Endothelial cell of umbilical vein (primary cell): Measurements from ENCODE around the gene INTS2. TPM values are rescaled to one million over a fixed set of nuclear protein-coding genes. Genes with fewer than 3 reads are reported as not detected.

ENCODE experiments used
- BruUV-seq: library from RNA; stranded (reverse); fragments of 400-500 nt; replicated peaks from 2 replicates; lab custom pipeline; 2021; lab: Mats Ljungman, UMichigan
- CTCF ChIA-PET: fragments of 300-600, 350-600 bp; sonication (Branson Sonifier 250); formaldehyde crosslinking; loops from one replicate; lab custom pipeline; 2021; ENCODE audit warnings: antibody characterized with exemption, inconsistent platforms; lab: Charles Lee
- POLR2A ChIA-PET: fragments of 300-600, 350-600 bp; sonication (Branson Sonifier 250); formaldehyde crosslinking; loops from one replicate; lab custom pipeline; 2021; ENCODE audit warnings: antibody characterized with exemption, inconsistent platforms; lab: Charles Lee
- DNase-seq: peaks from one replicate; pipeline ENCODE4 v3.0.0-alpha.2; 2011; ENCODE audit warnings: low read depth, low spot score
- FAIRE-seq: peaks from 2 replicates; lab custom pipeline; 2011; peaks lifted over from hg19 to GRCh38; lab: Jason Lieb, UNC
- H2AFZ ChIP-seq: 2 replicates; pipeline ENCODE4 v1.6.0; 2012; ENCODE audit warnings: low read depth, low read length, control low read depth, inconsistent platforms
- H3K27ac ChIP-seq: 2 replicates; pipeline ENCODE4 v1.5.1; 2011; ENCODE audit warnings: low read depth, mild to moderate bottlenecking, control low read depth, low read length, moderate library complexity; ENCODE audit not compliant: insufficient read depth
- H3K27me3 ChIP-seq, 2 experiments: 2 replicates each; pipeline versions ENCODE4 v1.6.0 to v1.6.1; 2011; ENCODE audit warnings: low read length in 2 of 2, mixed read lengths in 1 of 2; ENCODE audit not compliant: control insufficient read depth in 2 of 2, insufficient read depth in 2 of 2
- H3K36me3 ChIP-seq, 2 experiments: 2 replicates in 1 of 2; 3 replicates in 1 of 2; pipeline ENCODE4 v1.5.1; 2011; ENCODE audit warnings: low read length in 2 of 2, mild to moderate bottlenecking in 1 of 2, moderate library complexity in 1 of 2; ENCODE audit not compliant: control insufficient read depth in 2 of 2, insufficient read depth in 2 of 2; ENCODE audit errors: extremely low read depth in 1 of 2
- H3K4me1 ChIP-seq: 3 replicates; pipeline ENCODE4 v1.5.1; 2011; ENCODE audit warnings: mild to moderate bottlenecking, low read length; ENCODE audit not compliant: control insufficient read depth, insufficient read depth; ENCODE audit errors: extremely low read depth
- H3K4me2 ChIP-seq: 2 replicates; pipeline ENCODE4 v1.6.1; 2011; ENCODE audit warnings: low read length, control low read depth, mixed read lengths; ENCODE audit not compliant: insufficient read depth
- H3K4me3 ChIP-seq, 3 experiments: fragments of 200-600 bp in 1 of 3; sonication (generic), shearing (Covaris generic) in 1 of 3; replicated peaks in 1 of 3; 2 replicates each; pipeline ENCODE4 v1.5.1; 2011 to 2016; ENCODE audit warnings: control low read depth in 3 of 3, low read length in 3 of 3, mild to moderate bottlenecking in 2 of 3, inconsistent platforms in 1 of 3, low read depth in 1 of 3, moderate library complexity in 1 of 3; ENCODE audit not compliant: insufficient read depth in 1 of 3
- H3K79me2 ChIP-seq: 2 replicates; pipeline ENCODE4 v1.6.0; 2012; ENCODE audit warnings: low read length, inconsistent platforms; ENCODE audit not compliant: control insufficient read depth, insufficient read depth
- H3K9ac ChIP-seq: replicated peaks from 2 replicates; pipeline ENCODE3; 2011; ENCODE audit warnings: low read length, control low read depth; ENCODE audit not compliant: insufficient read depth; ENCODE audit errors: extremely low read depth
- H3K9me1 ChIP-seq: replicated peaks from 3 replicates; pipeline ENCODE4 v1.6.0; 2011; ENCODE audit warnings: mild to moderate bottlenecking, low read length; ENCODE audit not compliant: control insufficient read depth, insufficient read depth; ENCODE audit errors: extremely low read depth
- H3K9me3 ChIP-seq: replicated peaks from 2 replicates; pipeline ENCODE4 v1.5.1; 2012; ENCODE audit warnings: low read length, inconsistent platforms; ENCODE audit not compliant: control insufficient read depth, insufficient read depth
- H4K20me1 ChIP-seq: replicated peaks from 2 replicates; pipeline ENCODE3; 2011; ENCODE audit warnings: mild to moderate bottlenecking, low read length; ENCODE audit not compliant: control insufficient read depth, insufficient read depth; ENCODE audit errors: extremely low read depth
- CTCF ChIP-seq, 2 donors: IDR thresholded peaks; 1 replicate in 1 of 2; 2 replicates in 1 of 2; pipeline ENCODE4 v1.5.1; 2011; ENCODE audit warnings: low read length in 2 of 2, mild to moderate bottlenecking in 2 of 2, moderate library complexity in 2 of 2, control low read depth in 1 of 2, inconsistent platforms in 1 of 2, low read depth in 1 of 2; ENCODE audit not compliant: insufficient read depth in 1 of 2; ENCODE audit errors: extremely low read depth in 1 of 2
- EZH2 ChIP-seq: IDR thresholded peaks from 2 replicates; pipeline ENCODE4 v1.6.1; 2012; ENCODE audit warnings: borderline replicate concordance, low read depth, mild to moderate bottlenecking, moderate library complexity, low read length, inconsistent platforms; ENCODE audit not compliant: severe bottlenecking
- FOS ChIP-seq: IDR thresholded peaks from 2 replicates; pipeline ENCODE4 v1.6.1; 2011; ENCODE audit warnings: mild to moderate bottlenecking, low read length, moderate library complexity, borderline replicate concordance; ENCODE audit not compliant: insufficient read depth
- GATA2 ChIP-seq: IDR thresholded peaks from 2 replicates; pipeline ENCODE4 v1.7.0; 2011; ENCODE audit warnings: low read depth, mild to moderate bottlenecking, moderate library complexity, mixed read lengths, low read length; ENCODE audit not compliant: insufficient read length, insufficient read depth
- JUN ChIP-seq: IDR thresholded peaks from 2 replicates; pipeline ENCODE4 v1.6.1; 2011; ENCODE audit warnings: borderline replicate concordance, low read depth; ENCODE audit not compliant: insufficient read length, insufficient read depth
- MYC ChIP-seq: IDR thresholded peaks from one replicate; pipeline ENCODE4 v1.6.1; 2011; ENCODE audit warnings: mild to moderate bottlenecking, low read depth, low read length
- POLR2A ChIP-seq: IDR thresholded peaks from 2 replicates; pipeline ENCODE4 v1.6.1; 2012; ENCODE audit warnings: low read depth, mild to moderate bottlenecking, control low read depth, low read length
- POLR2AphosphoS5 ChIP-seq: IDR thresholded peaks from 2 replicates; pipeline ENCODE4 v1.6.1; 2012; ENCODE audit warnings: low read depth, mild to moderate bottlenecking, control low read depth, low read length, moderate library complexity; ENCODE audit not compliant: insufficient read depth
- dilution Hi-C: fragments of 300-500 bp; cut with MboI; formaldehyde crosslinking; loops from one replicate; pipeline ENCODE4 v1.15.0; 2019; ENCODE audit warnings: low sequenced_read_pairs; ENCODE audit not compliant: extremely low pct_ligation_motif_present
- intact Hi-C: fragments of 100-400 bp; cut with micrococcal nuclease; formaldehyde crosslinking; loops from one replicate; pipeline ENCODE4 v1.10.0; 2022
- polyA plus RNA-seq, 4 experiments: library from polyadenylated mRNA; depleted of rRNA in 3 of 4; stranded (reverse) in 3 of 4; unstranded in 1 of 4; fragments of >200 nt; gene quantifications; 2 replicates each; pipeline versions ENCODE4 v1.2.1 to v1.2.3, GENCODE V29; 2011 to 2012; ENCODE audit warnings: missing spikeins in 1 of 4
- total RNA-seq: library from RNA; stranded (reverse); gene quantifications from 2 replicates; pipeline ENCODE4 v1.2.3, GENCODE V29; 2021
- TF ChIP-seq, protein P1 (sequence below): IDR thresholded peaks from 2 replicates; pipeline ENCODE4 v1.6.1; 2011; ENCODE audit not compliant: insufficient read depth, insufficient read length

The INTS2 gene
- total and polyA plus RNA-seq, 2 donors (not counting 3 experiments of a cell fraction or from before 2014, with no cell fraction given), result 6.2 to 13.4 TPM

DNA sequence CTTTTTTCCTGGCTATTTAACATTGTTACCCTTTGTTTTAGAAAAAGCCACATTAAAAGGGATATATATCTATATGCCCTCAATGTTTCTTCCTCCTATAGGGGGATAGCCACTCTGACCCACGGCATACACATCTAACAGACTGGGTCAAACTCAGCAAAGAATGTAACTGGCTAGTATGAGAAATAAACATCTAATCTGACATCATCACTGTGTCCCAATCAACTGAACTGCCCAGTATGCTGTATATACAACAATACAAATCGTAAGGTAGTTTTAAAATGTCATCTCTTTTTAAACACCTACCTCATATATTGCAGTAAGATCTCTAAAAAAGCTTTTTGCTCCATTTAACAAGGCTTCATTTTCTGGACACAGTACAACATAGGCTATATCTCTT, 39.9 kb upstream of the INTS2 start:
- POLR2A ChIA-PET, result no interaction called here
- no peaks in the 10 kb centered on the region for H3K27me3 ChIP-seq
- H4K20me1 ChIP-seq, result no peaks in the 10 kb centered on the region
- DNase-seq (no peak), FAIRE-seq (no peak)
- H3K4me1 ChIP-seq, result no peaks in the 10 kb centered on the region
- TF ChIP-seq MYC, result no peak
- dilution Hi-C loops (no loop called here), intact Hi-C loops (no loop called here)
- no peak overlapping the region for H3K4me2 ChIP-seq
- H3K36me3 ChIP-seq, result peaks cover 13 to 15% of the 10 kb centered on the region in 2 experiments
- H3K9me3 ChIP-seq, result no peaks in the 10 kb centered on the region
- H3K9me1 ChIP-seq, result no peaks in the 10 kb centered on the region
- H2AFZ ChIP-seq, result no peak overlapping the region
- no peak overlapping the region for H3K4me3 ChIP-seq
- H3K79me2 ChIP-seq, result peaks cover 1% of the 10 kb centered on the region
- no peak overlapping the region for H3K27ac ChIP-seq
- no TSS peak for BruUV-seq
- CTCF ChIA-PET, result no interaction called here
- H3K9ac ChIP-seq, result no peak overlapping the region

DNA sequence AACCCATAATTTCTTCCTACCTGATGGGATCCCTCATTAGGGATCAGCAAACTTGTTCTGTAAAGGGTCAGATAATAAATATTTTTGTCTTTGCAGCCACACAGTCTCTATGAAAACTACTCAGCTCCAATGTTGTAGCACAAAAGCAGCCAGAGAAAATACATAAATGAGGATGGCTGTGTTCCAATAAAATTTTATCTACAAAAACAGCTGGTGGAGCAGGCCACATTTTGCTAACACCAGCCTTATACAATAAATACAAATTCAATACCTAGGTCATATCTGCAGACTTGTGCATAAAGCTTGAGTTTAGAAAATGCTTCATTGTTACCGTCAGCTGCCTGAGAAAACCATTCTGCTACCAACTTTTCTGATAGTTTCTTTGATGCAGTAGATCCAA, 38.4 kb upstream of the INTS2 start:
- Histone ChIP-seq H3K9me1 (no peaks in the 10 kb centered on the region), H3K27ac (no peak overlapping the region), H3K4me3 (no peak overlapping the region), H3K27me3 (no peaks in the 10 kb centered on the region), H3K9ac (no peak overlapping the region), H2AFZ (no peak overlapping the region), H3K36me3 (peaks cover 16 to 17% of the 10 kb centered on the region in 2 experiments), H3K4me1 (no peaks in the 10 kb centered on the region), H4K20me1 (no peaks in the 10 kb centered on the region), H3K9me3 (no peaks in the 10 kb centered on the region), H3K79me2 (peaks cover 1% of the 10 kb centered on the region), H3K4me2 (no peak overlapping the region)
- no TSS peak for BruUV-seq
- POLR2A ChIA-PET, result no interaction called here
- peak; percentile 85 for DNase-seq
- no peak for FAIRE-seq
- TF ChIP-seq FOS (no peak), JUN (no peak), POLR2AphosphoS5 (no peak), EZH2 (no peak), CTCF (IDR thresholded peaks at IDR 0.05; ENCODE audit: extremely low read depth in 1 of 2, insufficient read depth in 1 of 2, low read depth in 1 of 2, low read length in 2 of 2) (no peak), MYC (no peak), POLR2A (no peak), GATA2 (no peak)
- TF ChIP-seq, protein P1, sequence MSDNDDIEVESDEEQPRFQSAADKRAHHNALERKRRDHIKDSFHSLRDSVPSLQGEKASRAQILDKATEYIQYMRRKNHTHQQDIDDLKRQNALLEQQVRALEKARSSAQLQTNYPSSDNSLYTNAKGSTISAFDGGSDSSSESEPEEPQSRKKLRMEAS, result no peak
- CTCF ChIA-PET, result interaction anchor here (1.1 to 1.2 kb wide), 2 partner anchors 11 to 19 kb away, joined by 3 to 4 read pairs; no protein-coding TSS in a partner anchor
- dilution Hi-C loops, result no loop called here
- intact Hi-C loops, result no loop called here
